Nephron (organoid): ENCODE data around the gene UBA3.

Experiments
- H3K27ac Mint-ChIP-seq, 3 experiments: 2 replicates each; pipeline ENCODE4 v1.8.0; 2020; ENCODE audit warnings: mixed read lengths in 3 of 3, mild to moderate bottlenecking in 2 of 3, moderate library complexity in 1 of 3
- H3K27me3 Mint-ChIP-seq: 2 replicates; pipeline ENCODE4 v1.8.0; 2021; ENCODE audit warnings: low read depth, mild to moderate bottlenecking, moderate library complexity, mixed read lengths
- H3K36me3 Mint-ChIP-seq: 2 replicates; pipeline ENCODE4 v1.8.0; 2020; ENCODE audit warnings: low read depth, mixed read lengths
- H3K4me1 Mint-ChIP-seq: 2 replicates; pipeline ENCODE4 v1.8.0; 2020; ENCODE audit warnings: mixed read lengths
- H3K4me3 Mint-ChIP-seq, 3 experiments: 2 replicates each; pipeline ENCODE4 v1.8.0; 2020; ENCODE audit warnings: mild to moderate bottlenecking in 3 of 3, mixed read lengths in 3 of 3, moderate library complexity in 2 of 3
- H3K9me3 Mint-ChIP-seq: 2 replicates; pipeline ENCODE4 v1.8.0; 2020; ENCODE audit warnings: mixed read lengths
- TF ChIP-seq, protein P1 (sequence below), 3 experiments: fragments of 200-600 bp; sonication (generic); IDR thresholded peaks; one replicate each; pipeline ENCODE4 v1.5.0; 2021; ENCODE audit warnings: antibody characterized with exemption in 3 of 3; ENCODE audit not compliant: unreplicated experiment in 3 of 3

Gene UBA3

DNA sequence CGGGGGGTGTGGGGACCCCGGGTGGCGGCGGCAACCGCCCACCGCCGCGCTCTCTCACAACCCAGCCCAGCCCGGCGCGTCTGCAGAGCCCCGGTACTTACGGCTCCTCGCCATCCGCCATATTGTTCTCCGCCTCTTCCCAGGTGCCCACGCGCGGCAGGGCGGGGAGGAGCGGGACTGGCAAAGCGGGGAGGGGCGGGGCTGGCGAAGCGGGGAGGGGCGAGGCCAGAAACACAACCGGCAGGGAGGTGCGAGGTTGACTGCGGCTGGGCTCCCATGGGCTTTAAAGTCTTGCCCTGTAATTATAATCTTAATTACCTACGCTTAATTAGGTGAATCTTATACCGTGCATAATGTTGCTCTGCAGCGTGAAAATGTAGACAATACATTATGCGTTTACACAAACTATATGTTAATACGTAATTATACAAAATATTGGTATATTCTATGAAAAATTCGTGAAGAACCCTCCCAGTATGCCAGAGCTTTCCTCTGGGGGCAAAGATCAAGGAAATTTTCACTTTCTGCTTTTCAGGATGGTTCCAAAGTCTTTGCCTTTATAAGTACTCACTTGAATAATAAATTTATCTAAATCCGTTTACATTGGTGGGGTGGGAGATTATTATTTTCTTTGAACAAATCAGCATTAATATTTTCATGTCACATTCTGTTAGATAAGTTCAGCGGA lies at the start of gene UBA3:
UBA3 (minus strand) TSS at position 133 of the 688 bp plus-strand sequence; CDS start at position 121, 12 bp downstream.
- no peaks in the 10 kb centered on the region for H3K27me3 Mint-ChIP-seq

DNA sequence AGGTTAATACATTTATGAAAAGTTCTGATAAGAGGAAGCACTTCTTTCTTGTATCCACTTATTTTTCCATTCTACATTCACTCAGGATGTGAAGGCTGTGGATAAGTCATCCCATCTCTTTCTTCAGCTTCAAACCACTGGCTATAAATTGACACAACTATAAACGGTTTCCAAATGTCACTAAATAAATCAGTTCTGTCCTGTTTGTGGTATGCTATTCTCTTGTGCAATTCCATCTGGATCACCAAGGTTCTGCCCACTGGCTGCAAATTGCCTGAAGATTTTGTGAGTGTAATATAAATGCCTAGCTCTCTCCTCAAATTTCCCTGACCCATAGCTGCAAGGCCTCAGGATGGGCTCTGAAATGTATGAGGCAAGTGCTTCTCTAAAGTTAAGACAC lies 49.4 kb upstream of the UBA3 start:
- Mint-ChIP-seq H3K27ac (no peak overlapping the region), H3K27me3 (peaks cover 4% of the 10 kb centered on the region), H3K4me3 (no peak overlapping the region), H3K36me3 (no peaks in the 10 kb centered on the region), H3K9me3 (no peaks in the 10 kb centered on the region), H3K4me1 (peaks cover 30% of the 10 kb centered on the region)
- TF ChIP-seq, protein P1, sequence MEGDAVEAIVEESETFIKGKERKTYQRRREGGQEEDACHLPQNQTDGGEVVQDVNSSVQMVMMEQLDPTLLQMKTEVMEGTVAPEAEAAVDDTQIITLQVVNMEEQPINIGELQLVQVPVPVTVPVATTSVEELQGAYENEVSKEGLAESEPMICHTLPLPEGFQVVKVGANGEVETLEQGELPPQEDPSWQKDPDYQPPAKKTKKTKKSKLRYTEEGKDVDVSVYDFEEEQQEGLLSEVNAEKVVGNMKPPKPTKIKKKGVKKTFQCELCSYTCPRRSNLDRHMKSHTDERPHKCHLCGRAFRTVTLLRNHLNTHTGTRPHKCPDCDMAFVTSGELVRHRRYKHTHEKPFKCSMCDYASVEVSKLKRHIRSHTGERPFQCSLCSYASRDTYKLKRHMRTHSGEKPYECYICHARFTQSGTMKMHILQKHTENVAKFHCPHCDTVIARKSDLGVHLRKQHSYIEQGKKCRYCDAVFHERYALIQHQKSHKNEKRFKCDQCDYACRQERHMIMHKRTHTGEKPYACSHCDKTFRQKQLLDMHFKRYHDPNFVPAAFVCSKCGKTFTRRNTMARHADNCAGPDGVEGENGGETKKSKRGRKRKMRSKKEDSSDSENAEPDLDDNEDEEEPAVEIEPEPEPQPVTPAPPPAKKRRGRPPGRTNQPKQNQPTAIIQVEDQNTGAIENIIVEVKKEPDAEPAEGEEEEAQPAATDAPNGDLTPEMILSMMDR (IDR thresholded peaks at IDR 0.05; ENCODE audit: unreplicated experiment in 3 of 3) = no peak

More for the DNA sequence above, at the start of gene UBA3:
- Mint-ChIP-seq H3K9me3 (no peaks in the 10 kb centered on the region), H3K4me1 (peaks cover 65% of the 10 kb centered on the region), H3K36me3 (peaks cover 7% of the 10 kb centered on the region), H3K27ac (peak within 1 kb of the TSS; percentile 73 to 86 (median 83)), H3K4me3 (peak within 1 kb of the TSS; percentile 85 to 93 (median 88))
- TF ChIP-seq, protein P1 (IDR thresholded peaks at IDR 0.05; ENCODE audit: unreplicated experiment in 3 of 3) = no peak

DNA sequence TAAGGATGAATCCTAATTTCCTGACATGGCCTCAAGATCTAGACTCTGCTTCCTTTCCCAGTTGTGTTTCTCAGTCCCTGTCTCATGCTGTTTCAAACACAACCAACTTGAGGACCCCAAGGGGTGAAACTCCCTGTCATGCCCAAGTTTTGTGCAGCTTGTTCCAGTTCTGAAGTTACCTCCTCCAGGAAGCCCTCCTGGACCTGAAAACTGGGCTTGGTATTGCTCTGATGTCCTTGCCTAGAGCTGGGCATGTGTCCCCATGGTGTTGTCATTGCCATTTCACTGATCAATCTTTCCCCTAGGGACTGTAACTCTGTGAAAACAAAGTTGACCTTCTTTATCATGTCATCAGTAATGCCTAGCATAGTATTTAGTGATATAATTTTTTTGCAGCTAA lies 48.3 kb upstream of the UBA3 start:
- H3K4me1 Mint-ChIP-seq = peaks cover 35% of the 10 kb centered on the region
- H3K9me3 Mint-ChIP-seq = no peaks in the 10 kb centered on the region
- H3K27ac Mint-ChIP-seq = no peak overlapping the region
- H3K36me3 Mint-ChIP-seq = no peaks in the 10 kb centered on the region
- H3K27me3 Mint-ChIP-seq = peaks cover 4% of the 10 kb centered on the region
- H3K4me3 Mint-ChIP-seq = no peak overlapping the region
- TF ChIP-seq, protein P1 (IDR thresholded peaks at IDR 0.05; ENCODE audit: unreplicated experiment in 3 of 3) = no peak

DNA sequence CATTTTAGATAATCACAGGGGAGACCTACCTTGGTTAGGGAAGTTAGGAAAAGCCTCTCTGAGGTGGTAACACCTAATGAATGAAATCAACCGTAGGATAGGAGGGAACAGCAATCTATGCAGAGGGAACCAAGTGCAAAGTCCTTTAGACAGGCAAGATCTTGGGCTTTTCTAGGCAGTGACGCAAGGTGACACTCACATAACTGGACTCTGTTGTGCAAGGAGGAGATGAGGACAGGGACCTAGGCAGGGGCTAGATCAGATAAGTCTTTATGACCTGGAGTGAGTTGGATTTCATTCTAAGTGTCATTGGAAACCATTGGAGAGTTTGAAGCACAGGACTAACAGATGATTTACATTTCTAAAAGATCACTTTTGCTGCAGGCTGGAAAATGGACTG lies 46.8 kb upstream of the UBA3 start:
- peaks cover 40% of the 10 kb centered on the region for H3K4me1 Mint-ChIP-seq
- no peak overlapping the region for H3K27ac Mint-ChIP-seq
- H3K4me3 Mint-ChIP-seq = no peak overlapping the region
- H3K9me3 Mint-ChIP-seq = no peaks in the 10 kb centered on the region
- H3K36me3 Mint-ChIP-seq = no peaks in the 10 kb centered on the region
- TF ChIP-seq, protein P1 (IDR thresholded peaks at IDR 0.05; ENCODE audit: unreplicated experiment in 3 of 3) = no peak
- H3K27me3 Mint-ChIP-seq = peaks cover 4% of the 10 kb centered on the region

DNA sequence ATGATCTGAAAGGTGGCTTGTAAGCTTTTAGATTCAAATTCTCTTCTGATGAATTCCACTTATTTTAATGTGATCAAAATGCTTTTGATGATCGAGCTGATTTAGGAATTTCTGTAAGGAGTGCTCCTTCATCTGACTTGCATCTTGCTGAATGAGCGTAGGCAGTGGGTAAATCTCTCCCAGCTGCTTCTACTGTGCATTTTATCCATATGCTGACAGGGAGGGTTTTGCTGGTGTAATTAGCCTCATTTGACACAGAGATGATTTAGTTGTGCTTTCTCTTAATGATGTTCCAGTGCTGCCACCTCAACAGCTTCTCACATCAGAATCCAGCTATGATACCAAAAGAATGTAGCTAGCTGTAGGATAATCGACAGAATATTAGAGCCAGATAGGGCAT lies 46.1 kb upstream of the UBA3 start:
- Mint-ChIP-seq H3K4me1 (peaks cover 46% of the 10 kb centered on the region), H3K4me3 (no peak overlapping the region), H3K27me3 (peaks cover 4% of the 10 kb centered on the region), H3K36me3 (no peaks in the 10 kb centered on the region), H3K27ac (no peak overlapping the region), H3K9me3 (no peaks in the 10 kb centered on the region)
- TF ChIP-seq, protein P1 (IDR thresholded peaks at IDR 0.05; ENCODE audit: unreplicated experiment in 3 of 3) = no peak

DNA sequence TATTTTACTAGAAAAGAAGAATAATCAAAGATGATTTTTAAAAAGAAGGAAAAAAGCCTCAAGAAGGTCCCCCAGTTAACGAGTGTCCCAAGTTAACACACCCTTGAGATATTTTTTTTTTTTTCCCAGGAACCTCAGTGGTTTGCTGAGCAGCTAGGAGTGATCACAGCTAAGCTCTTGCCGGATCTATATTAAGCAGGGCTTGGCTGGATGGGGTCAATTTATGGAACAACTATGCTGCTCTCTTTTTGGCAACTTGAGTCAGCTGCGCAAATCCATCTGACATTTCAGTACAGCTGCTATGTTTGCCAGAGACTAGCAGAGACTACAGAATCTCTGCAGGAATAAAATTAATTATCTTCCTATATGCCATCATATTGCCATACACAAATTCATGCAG lies 42.2 kb upstream of the UBA3 start, which contains the start of gene LMOD3:
LMOD3 (minus strand) TSS at position 193 of the 400 bp plus-strand sequence. CDS start 209 bp downstream, outside the sequence.
- peak within 1 kb of the TSS; percentile 23 to 36 (median 33) for H3K27ac Mint-ChIP-seq
- H3K4me3 Mint-ChIP-seq = peak within 1 kb of the TSS; percentile 37 to 91 (median 78)
- TF ChIP-seq, protein P1 (IDR thresholded peaks at IDR 0.05; ENCODE audit: unreplicated experiment in 3 of 3) = no peak
- H3K27me3 Mint-ChIP-seq = no peaks in the 10 kb centered on the region
- peaks cover 48% of the 10 kb centered on the region for H3K4me1 Mint-ChIP-seq
- H3K36me3 Mint-ChIP-seq = no peaks in the 10 kb centered on the region
- no peaks in the 10 kb centered on the region for H3K9me3 Mint-ChIP-seq
